ENCODE results near the gene ZSWIM7. TPM values are rescaled to one million over a fixed set of nuclear protein-coding genes. Genes with fewer than 3 reads are reported as not detected.

ZSWIM7 gene
- 28.7 and 39.8 TPM in 2 replicates for total RNA-seq (2021)
- Bru-seq, nascent RNA: percentile 67 among the genes with signal in this experiment
- percentile 67 among the genes with signal in this experiment for BruChase-seq, experiment 1, labeled RNA remaining after a 2-hour chase
- percentile 64 among the genes with signal in this experiment for BruChase-seq, experiment 2, labeled RNA remaining after a 6-hour chase
- long read RNA-seq, transcript ZSWIM7-201 (5 exons, 2,008 nt): major isoform, 17 of 44 reads
- long read RNA-seq, partial matches to known transcripts: 0 of 44 reads
- long read RNA-seq, other reads (novel, unspliced or antisense): 13 of 44 reads

DNA sequence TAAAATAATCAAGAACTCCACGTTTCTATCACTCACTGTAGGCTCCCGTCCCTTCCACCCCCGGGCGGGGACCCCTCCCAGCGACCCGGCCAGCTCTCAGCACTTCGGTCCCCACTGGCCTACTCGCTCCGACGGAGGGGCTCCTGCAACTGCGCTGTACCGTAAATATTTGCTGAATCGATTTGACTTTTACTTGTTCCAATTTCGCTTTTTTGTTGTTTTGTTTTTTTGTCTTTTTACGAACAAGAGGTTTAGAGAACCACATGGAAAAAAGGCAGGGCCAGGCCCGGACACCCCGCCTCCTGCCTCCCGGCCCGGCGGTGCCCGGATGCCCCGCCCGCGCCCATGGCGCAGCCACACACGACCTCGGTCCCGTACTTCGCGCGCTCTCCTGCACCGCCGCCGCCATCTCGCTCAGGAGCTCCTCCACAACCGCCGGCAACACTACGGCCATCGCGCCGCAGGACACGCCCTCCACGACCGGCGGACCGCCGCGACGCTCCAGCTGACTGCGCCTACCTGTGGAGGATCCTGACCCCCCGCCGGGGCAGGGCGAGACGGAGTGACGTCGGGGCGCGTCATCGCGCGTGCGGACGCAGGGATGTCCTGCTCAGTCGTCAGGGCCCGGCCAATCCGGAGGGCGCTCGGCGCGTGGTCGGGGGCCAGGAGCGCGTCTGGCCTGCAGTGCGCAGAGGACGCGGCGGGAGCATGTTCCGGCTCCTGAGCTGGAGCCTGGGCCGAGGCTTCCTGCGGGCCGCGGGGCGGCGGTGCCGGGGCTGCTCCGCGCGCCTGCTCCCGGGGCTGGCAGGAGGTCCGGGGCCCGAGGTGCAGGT, at the start of gene ZSWIM7, which contains the start of gene TTC19:
Gene ZSWIM7, minus strand, starts transcription at position 564 of the 833 bp plus-strand sequence. Its CDS starts 110 bp downstream, at position 454.
Gene TTC19, plus strand, starts transcription at position 684 of the 833 bp plus-strand sequence. Its CDS starts 25 bp downstream, at position 709.
- ChIA-PET CTCF (interaction anchor here (0.7 to 1.6 kb wide), 3 partner anchors 34 to 54 kb away, joined by 3 to 7 read pairs (median 5); partner anchors contain the start of gene ADORA2B), POLR2A (ENCODE audit: low non-redundant PET) (interaction anchor here (0.6 kb wide), 1 partner anchor 169 kb away, joined by 9 read pairs; no protein-coding TSS in a partner anchor)
- Histone ChIP-seq H3K36me3 (ENCODE audit: insufficient read depth, low read length, poor library complexity, severe bottlenecking) (peaks cover 35% of the 10 kb centered on the region), H3K27ac (ENCODE audit: low read depth, low read length, poor library complexity, severe bottlenecking) (peak within 1 kb of the TSS; percentile 96), H3K27me3 (replicated peaks; ENCODE audit: insufficient read depth, low read depth, low read length, poor library complexity) (no peaks in the 10 kb centered on the region), H3K4me1 (ENCODE audit: insufficient read depth, low read length, poor library complexity, severe bottlenecking) (peaks cover 5% of the 10 kb centered on the region), H3K4me3 (ENCODE audit: low read depth, low read length, poor library complexity, severe bottlenecking) (peak within 1 kb of the TSS; percentile 86), H3K9me3 (ENCODE audit: low read depth, low read length, poor library complexity, severe bottlenecking) (peaks cover 8% of the 10 kb centered on the region)
- BruUV-seq (replicated peaks): no TSS peak
- intact Hi-C loops (cut with micrococcal nuclease; ENCODE audit: unreplicated experiment): loop anchor here (2.0 kb wide), 2 partner anchors 55 to 171 kb away; partner anchors contain the start of gene ADORA2B
- TF ChIP-seq CTCF (conservative IDR thresholded peaks at IDR 0.05; ENCODE audit: low read depth, low read length) (no peak), EZH2 (IDR thresholded peaks at IDR 0.05; ENCODE audit: borderline replicate concordance, low read depth, low read length, poor library complexity, severe bottlenecking) (no peak)
- peak; percentile 95 for DNase-seq (ENCODE audit: low spot score)

GRCh38 chr17:16048811-16049449, 49.4 kb upstream of the ZSWIM7 start:
- intact Hi-C loops (cut with micrococcal nuclease; ENCODE audit: unreplicated experiment): no loop called here
- ChIA-PET CTCF (no interaction called here), POLR2A (ENCODE audit: low non-redundant PET) (interaction anchor here (0.6 kb wide), 1 partner anchor 10 kb away, joined by 3 read pairs; no protein-coding TSS in a partner anchor)
- H3K9me3 ChIP-seq (ENCODE audit: low read depth, low read length, poor library complexity, severe bottlenecking): no peaks in the 10 kb centered on the region
- H3K4me1 ChIP-seq (ENCODE audit: insufficient read depth, low read length, poor library complexity, severe bottlenecking): no peaks in the 10 kb centered on the region
- no peak overlapping the region for H3K27ac ChIP-seq (ENCODE audit: low read depth, low read length, poor library complexity, severe bottlenecking)
- DNase-seq (ENCODE audit: low spot score): no peak
- BruUV-seq (replicated peaks): no TSS peak
- H3K4me3 ChIP-seq (ENCODE audit: low read depth, low read length, poor library complexity, severe bottlenecking): no peak overlapping the region
- H3K36me3 ChIP-seq (ENCODE audit: insufficient read depth, low read length, poor library complexity, severe bottlenecking): peaks cover 50% of the 10 kb centered on the region
- no peak for TF ChIP-seq CTCF (conservative IDR thresholded peaks at IDR 0.05; ENCODE audit: low read depth, low read length)
- no peak for TF ChIP-seq EZH2 (IDR thresholded peaks at IDR 0.05; ENCODE audit: borderline replicate concordance, low read depth, low read length, poor library complexity, severe bottlenecking)
- H3K27me3 ChIP-seq (replicated peaks; ENCODE audit: insufficient read depth, low read depth, low read length, poor library complexity): no peaks in the 10 kb centered on the region

- CTCF ChIA-PET: no interaction called here
- H3K27ac ChIP-seq (ENCODE audit: low read depth, low read length, poor library complexity, severe bottlenecking): no peak overlapping the region
- no peaks in the 10 kb centered on the region for H3K4me1 ChIP-seq (ENCODE audit: insufficient read depth, low read length, poor library complexity, severe bottlenecking)
- intact Hi-C loops (cut with micrococcal nuclease; ENCODE audit: unreplicated experiment): no loop called here
- DNase-seq (ENCODE audit: low spot score): no peak
- no peaks in the 10 kb centered on the region for H3K27me3 ChIP-seq (replicated peaks; ENCODE audit: insufficient read depth, low read depth, low read length, poor library complexity)
- no TSS peak for BruUV-seq (replicated peaks)
- no peaks in the 10 kb centered on the region for H3K9me3 ChIP-seq (ENCODE audit: low read depth, low read length, poor library complexity, severe bottlenecking)
- H3K4me3 ChIP-seq (ENCODE audit: low read depth, low read length, poor library complexity, severe bottlenecking): no peak overlapping the region
- peaks cover 50% of the 10 kb centered on the region for H3K36me3 ChIP-seq (ENCODE audit: insufficient read depth, low read length, poor library complexity, severe bottlenecking)
- POLR2A ChIA-PET (ENCODE audit: low non-redundant PET): no interaction called here
- TF ChIP-seq EZH2 (IDR thresholded peaks at IDR 0.05; ENCODE audit: borderline replicate concordance, low read depth, low read length, poor library complexity, severe bottlenecking) (no peak), CTCF (conservative IDR thresholded peaks at IDR 0.05; ENCODE audit: low read depth, low read length) (no peak)
These were observed 47.5 kb upstream of the ZSWIM7 start for GRCh38 chr17:16046966-16047365.

Measured in A673 (cell line).